ENCODE data around the gene CFAP92.
"Not testable (repeated sequence)": the region's sequence is repeated elsewhere in the genome, so short reads cannot be mapped to it uniquely, and the experiment has no call there.

The CFAP92 gene

DNA sequence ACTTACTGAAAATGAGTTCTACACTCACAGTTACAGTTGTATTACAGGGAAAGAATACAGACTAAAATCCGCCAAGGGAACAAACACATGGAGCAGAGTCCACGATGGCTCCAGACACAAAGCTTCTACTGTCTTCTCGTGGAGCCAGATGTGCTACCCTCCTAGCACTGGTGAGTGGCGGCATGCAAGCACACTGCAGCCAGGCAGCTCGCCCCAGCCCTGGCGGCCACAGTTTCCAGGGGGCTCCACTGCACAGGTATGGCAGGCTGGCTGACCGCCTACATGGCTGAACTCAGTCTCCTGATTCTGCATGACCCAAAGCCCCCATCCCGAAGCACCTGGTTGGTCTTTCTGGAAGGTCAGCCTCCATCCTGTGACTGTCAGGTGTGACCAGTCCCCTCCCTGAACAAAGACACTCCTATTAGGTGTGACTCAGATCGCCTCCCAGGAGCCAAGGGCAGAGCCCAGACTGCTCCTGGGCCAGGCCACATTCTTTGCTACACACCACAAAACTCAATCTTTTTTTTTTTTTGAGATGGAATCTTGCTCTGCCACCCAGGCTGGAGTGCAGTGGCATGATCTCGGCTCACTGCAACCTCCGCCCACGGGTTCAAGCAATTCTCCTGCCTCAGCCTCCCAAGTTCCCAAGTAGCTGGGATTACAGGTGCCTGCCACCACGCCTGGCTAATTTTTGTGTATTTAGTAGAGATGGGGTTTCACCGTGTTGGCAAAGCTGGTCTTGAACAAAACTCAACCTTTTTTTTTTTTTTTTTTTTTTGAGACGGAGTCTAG is 51.5 kb downstream of the CFAP92 start:
- DNase-seq (ENCODE audit: low spot score): no peak

DNA sequence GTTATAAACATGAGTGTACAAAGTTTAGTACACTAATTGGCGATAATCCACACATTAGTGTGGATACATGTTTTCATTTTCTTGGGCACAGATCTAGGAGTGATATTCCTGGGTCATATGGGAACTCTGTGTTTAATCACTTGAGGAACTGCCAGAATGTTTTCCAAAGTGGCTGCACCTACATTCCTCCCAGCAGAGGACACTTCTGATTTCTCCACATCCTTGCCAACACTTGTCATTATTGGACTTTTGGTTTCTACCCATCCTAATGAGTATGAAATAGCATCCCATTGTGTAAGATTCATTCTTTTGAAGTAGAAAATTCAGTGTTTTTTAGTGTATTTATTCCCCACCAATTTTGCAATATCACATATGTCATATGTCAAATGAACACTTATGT is 53.6 kb downstream of the CFAP92 start:
- DNase-seq (ENCODE audit: low spot score): no peak

DNA sequence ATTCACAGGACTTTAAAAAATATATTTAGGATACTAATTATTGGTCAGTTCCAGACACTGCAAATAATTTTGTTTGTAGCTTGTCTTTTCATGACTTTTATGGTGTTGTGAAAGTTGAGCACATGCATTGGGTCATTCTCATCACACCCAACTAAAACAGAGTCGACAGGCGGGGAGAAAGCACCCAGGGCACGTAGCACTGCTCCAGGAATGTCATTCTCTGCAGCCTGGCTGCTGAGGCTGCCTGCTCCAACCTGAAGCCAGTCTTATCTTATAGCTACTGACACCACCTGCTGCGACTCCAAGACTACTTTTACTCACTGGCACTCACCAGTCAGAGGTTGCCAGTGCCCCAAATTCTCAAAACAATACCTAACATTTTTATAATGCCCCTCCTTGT is 57.5 kb downstream of the CFAP92 start:
- no peak for DNase-seq (ENCODE audit: low spot score)

DNA sequence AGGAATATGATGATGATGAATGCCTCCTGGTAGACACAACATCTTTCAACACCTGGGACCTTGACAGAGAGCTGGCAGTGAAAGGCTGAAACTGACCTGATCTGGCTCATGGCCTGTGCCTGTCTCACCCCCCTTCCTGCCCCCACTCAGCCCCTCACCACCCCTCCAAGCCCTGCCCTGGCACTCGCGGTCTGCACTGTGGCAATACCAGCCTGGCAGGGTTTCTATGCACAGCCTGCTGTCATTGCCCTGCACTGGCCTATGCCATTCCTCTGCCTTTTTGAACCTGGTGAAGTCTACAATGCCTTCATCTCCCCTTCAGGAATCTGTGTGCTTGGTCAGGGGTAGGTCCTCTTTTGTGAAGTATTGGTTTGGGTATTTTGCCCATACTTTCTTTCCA is 58.0 kb downstream of the CFAP92 start:
- DNase-seq (ENCODE audit: low spot score): no peak

DNA sequence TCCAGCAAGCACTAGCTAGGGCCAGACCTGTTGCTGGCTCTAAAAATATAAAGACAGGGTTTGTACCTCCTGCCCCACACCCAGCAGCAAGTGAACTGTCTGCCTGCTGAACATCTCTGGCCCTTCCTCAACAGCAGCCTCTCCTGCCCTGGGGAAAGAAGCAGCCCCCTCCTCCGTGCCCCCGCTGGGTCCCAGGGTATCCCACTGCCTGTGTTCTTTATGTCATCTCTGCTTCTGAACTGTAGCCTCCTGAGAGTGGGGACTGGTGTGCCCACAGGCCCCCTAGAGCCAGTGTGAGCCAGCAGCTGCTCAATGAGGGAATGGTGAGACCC is 60.0 kb downstream of the CFAP92 start:
- no peak for DNase-seq (ENCODE audit: low spot score)

DNA sequence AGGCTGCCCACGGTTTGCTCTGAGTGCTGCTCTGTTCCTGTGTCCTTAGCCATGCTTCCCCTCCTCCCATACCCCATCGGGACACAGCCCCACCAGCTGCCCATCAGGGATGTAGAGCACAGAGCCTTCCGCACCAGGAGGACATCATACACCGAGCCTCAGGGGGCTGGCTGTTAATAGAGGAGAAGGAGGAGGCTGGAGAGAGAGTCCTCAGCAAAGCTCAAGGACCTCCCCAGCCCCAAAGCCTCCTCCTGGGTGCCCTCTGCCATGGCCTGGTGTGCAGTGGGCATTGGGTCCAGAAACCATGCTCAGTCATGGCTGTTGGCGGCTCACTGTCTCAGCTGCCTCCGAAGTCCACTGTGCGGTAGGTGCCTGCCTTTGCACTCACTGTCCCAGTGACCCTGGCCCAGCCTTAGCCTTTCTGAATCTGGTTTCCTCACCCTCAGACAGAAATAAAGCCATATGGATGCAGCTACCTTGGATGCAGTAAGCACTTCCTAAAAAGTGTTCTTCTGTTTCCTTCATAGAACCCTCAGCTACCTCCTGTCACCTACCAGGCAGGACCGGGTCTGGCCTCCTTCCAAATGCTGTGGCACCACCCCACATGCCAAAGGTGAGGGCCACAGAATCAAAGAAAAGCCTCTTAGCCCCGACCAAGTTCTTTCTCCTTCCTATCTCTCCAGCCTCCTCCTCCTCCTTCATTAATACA is 60.5 kb downstream of the CFAP92 start:
- DNase-seq (ENCODE audit: low spot score): no peak

DNA sequence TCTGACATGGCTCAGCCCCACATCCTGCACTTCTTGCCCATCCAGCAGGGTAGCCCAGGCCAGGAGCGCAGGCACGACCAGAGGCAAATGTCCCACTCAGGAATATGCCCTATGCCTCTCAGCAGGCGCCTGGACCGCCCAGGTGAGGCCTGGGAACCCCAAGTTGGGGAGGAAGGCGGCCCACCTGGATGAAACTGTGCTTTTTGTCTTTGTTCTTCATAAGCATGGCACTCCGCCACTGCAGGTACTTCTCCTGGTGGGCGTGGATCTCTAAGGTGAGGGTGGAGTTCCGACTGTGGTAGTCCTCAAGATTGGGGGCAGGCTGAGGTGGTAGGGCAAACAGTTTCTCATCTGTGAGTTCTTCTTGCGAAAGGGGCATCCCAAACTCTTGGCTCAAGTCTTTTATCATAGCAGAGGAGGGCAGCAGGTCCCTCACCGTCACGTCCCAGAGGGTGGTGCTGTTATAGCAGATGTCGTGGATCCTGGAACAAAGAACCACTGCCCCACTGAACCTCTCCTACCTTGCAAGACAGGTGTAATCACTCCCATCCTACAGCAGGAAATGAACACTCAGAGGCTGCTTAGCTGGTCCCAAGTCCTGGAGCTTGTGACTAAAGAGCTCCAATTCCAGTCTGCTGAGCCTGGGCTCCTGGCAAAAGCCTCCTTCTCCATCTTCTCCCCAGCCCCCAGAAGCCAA is 61.2 kb downstream of the CFAP92 start:
- no peak for DNase-seq (ENCODE audit: low spot score)

DNA sequence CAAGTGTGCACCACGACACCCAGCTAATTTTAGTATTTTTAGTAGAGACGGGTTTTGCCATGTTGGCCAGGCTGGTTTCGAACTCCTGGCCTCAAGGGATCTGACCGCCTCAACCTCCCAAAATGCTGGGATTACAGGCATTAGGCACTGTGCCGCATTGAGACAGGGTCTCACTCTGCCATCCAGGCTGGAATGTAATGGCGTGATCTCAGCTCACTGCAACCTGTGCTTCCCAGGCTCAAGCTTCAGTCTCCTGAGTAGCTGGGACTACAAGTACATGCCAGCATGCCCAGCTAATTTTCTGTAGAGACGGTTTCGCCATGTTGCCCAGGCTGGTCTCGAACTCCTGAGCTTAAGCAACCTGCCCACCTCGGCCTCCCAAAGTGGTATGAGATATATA is 62.8 kb downstream of the CFAP92 start:
- DNase-seq (ENCODE audit: low spot score): no peak

DNA sequence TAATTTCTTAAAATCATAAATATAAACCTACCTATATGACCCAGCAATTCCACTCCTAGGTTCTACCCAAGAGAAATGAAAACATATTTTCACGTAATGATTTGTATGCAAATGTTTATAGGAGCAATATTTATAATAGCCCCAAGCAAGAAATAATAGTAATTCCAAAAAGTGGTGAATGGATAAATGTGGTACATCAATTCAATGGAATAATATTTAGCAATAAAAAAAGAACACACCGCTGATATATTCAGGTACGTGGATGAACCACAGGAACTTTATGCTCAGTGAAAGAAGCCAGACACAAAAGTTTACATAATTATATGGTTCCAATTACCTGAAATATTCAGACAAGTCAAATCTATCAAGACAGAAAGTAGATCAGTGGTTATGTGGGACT is 64.5 kb downstream of the CFAP92 start:
- DNase-seq (ENCODE audit: low spot score): no peak

DNA sequence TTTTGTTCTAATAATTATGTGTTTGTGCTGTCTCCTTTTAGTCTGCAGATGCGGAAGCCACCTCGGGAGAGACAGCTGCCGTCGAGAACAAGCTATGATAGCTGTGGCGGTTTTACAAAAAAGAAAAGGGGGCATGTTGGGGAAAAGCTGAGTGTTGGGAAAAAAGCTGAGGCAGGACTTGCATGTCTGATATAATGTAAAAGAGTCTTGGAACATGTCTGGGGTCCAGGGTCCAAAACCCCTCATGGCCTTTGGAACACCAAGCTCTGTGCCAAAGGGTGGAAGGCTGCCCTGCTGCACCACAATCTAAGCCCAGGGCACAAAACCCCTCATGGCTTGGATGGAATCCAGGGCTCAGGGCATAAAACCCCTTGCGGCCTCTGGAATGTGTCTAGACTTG is 69.9 kb downstream of the CFAP92 start:
- not testable (repeated sequence) for DNase-seq (ENCODE audit: low spot score)

DNA sequence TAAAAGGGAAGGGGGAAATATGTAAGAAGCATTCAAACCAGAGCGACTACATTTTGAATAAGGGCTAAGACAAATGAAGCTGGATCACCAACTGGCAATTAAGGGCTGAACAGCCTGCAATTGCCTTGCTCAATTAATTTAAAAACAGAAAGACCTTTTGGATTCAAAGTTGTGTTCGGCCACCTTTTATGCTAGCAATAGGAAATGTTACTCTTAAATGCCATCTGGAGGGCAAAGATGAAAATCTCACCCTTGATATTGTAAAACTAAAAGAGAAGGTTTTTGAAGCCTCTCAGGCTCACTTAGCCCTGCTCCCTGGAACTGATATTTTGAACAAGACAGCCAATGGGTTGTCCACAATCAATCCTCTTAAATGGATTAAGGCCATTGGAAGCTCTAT is 70.3 kb downstream of the CFAP92 start:
- no peak for DNase-seq (ENCODE audit: low spot score)

DNA sequence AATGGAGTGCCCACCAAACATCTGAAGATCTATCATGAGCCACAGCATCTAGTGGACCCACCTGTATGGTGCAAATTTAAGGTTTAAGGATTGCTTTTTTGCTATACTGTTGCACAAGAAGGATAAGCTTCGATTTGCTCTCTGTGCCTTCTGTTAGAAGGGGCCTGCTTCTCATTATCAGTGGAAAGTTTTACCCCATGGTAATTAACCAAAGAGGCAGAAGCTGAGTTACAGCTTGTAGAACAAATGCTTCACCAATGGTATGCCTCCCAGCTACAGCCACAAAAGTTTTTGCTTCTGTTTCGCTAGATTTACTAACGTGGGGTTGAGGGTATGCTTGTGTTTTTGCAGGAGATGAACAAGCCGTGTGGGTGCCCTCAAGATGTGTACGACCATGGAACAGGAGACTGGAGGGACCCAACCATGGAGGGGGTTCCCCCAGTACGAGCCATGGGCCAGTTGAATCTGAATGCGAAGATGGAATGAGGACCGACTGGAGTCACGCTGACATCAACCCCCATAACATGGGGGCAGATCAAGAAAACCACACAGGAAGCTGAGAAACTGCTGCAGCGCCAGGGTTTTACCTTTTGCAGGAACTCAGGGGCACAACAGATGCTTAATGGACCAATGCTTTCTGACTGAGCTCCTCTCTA is 70.9 kb downstream of the CFAP92 start:
- DNase-seq (ENCODE audit: low spot score): no peak

DNA sequence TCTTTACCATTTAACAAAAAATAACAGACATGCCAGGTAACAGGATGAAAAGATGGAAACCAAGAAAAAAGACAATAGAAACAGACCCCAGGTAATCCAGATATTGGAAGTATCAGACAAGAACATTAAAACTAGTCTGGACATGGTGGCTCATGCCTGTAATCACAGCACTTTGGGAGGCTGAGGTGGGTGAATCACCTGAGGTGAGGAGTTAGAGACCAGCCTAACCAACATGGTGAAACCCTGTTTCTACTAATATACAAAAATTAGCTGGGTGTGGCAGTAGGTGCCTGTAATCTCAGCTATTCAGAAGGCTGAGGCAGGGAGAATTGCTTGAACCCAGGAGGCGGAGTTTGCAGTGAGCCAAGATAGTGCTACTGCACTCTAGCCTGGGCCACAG is 73.9 kb downstream of the CFAP92 start:
- no peak for DNase-seq (ENCODE audit: low spot score)

DNA sequence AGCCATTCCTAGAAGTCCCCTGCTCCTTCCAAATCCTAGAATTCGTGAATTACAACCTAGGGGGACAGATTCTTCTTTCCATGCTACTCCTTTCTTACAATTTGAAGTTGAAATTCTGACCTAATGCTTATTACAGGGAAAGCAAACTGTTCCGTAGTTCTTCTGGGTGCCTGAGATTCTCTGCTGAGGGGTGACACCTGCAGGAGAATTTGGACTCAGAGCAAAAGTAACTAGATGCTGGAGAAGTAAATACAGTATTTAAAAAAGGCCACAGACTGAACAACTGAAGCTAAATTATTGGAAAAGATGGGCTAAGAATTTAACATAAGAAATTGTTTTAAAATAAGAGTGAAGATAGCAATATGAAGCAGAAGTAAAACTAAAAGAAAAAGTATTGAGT is 76.6 kb downstream of the CFAP92 start:
- no peak for DNase-seq (ENCODE audit: low spot score)

DNA sequence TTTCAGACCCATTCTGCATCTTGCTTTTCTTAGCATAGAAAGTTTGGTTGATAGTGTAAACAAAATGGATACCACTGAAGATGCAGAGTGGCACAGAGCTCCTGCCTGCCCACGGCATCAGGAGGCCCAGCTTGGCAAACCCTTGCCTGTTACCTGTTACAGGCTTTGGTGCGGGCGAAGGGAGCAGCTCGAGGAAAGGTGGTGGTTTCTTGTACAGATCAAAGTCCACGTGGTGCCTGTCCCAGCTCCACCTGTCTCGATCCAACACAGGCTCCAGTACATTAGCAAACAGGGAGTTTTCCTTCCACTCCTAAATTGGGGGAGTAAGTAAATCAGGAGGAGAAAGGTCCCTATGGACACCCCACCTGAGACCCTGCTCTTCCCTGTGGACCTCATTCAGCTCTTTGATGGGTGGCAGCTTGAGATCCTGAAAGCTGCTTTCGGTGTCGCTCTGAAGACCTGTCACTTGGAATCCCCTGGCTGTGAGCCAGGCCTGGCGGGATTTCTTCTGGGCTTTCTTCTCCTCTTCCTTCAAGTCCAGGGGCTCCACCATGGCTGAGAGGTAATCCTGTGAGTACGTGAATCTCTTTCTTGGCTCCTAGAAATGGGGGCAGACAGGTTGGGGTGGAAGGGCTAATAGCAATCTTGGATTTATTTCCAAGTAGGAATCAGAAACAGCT is 78.8 kb downstream of the CFAP92 start:
- no peak for DNase-seq (ENCODE audit: low spot score)

DNA sequence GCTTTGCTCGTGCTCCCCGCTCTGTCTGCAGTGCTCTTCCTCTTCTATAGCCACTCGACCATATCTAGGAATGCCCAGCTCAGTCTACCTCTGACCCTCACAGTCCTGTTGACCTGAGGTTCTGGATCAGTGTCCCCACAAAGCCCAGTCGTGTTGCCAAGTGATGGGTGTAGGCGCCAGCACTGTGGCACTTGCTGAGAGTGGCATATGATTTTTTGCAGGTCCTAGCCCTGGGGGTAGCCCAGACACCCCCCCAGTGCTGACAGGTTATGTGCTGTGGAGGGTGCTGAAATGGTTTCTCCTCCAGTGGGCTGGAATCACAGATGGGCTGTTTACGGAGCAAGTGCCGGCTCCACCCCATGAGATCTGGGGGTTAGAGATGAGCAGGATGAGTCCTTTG is 82.0 kb downstream of the CFAP92 start:
- no peak for DNase-seq (ENCODE audit: low spot score)

DNA sequence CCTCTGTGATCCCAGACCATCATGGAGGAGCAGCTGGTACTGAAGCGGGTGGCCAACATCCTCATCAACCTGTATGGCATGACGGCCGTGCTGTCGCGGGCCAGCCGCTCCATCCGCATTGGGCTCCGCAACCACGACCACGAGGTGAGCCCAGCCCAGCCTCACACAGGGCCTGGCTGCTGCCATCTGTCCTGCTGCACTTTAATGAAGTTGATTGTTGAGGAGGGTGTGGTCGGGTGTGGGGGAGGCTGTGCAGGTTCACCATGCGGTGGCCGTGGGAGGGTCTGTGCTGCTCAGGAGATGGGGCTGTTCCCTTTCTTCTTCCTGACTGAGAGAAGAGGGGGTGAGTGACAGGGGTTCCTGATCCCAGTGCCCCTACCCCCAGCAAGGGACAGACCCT is 83.9 kb downstream of the CFAP92 start:
- DNase-seq (ENCODE audit: low spot score): no peak

DNA sequence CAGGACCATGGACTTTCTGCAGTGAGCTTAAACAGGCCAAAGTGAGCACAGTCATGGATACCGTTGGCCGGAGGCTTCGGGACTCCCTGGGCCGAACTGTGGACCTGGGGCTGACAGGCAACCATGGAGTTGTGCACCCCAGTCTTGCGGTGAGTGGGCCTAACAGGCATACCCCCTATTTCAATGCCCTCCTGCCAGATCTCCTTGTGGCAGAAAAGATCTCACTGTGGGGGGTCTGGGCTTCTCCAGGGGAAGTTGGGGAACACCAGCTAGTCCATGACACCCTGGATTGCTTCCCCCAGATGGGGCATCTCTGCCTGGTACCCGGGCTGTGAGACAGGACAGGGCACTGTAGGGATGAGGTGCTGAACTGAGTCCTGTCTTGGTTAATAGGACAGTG is 84.9 kb downstream of the CFAP92 start:
- DNase-seq (ENCODE audit: low spot score): no peak

DNA sequence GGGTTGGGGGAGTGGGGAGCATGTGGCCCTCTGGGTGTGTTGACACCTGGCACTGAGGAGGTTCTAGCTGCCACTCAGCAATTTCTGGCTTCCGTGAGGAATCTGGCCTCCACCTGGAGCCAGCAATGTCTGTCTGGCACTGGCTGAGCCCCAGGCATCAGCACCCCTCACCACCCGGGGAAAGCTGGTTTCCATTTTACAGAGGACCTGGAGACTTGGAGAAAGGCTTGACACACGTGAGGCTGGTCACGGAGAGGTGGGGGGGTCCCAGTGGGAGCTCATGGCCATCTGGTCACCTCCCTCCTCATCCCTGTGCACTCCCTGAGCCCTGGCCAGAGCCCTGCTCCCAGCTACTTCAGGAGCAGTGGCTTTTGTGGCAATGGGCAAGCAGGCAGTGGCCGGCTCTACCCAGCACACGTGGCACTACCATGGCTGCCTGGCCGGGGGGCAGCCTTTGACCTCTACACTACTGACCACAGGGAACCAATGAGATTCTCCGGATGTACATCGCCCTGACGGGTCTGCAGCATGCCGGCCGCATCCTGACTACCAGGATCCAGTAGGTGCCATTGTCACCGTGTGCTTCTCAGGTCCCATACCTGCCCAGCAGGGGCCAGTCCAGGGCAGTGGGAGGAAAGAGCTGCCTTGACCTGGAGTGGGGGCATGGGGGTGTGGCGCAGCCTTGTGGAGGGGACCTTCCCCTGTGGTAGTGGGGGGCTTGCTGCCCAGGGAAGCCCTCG is 86.0 kb downstream of the CFAP92 start:
- no peak for DNase-seq (ENCODE audit: low spot score)

DNA sequence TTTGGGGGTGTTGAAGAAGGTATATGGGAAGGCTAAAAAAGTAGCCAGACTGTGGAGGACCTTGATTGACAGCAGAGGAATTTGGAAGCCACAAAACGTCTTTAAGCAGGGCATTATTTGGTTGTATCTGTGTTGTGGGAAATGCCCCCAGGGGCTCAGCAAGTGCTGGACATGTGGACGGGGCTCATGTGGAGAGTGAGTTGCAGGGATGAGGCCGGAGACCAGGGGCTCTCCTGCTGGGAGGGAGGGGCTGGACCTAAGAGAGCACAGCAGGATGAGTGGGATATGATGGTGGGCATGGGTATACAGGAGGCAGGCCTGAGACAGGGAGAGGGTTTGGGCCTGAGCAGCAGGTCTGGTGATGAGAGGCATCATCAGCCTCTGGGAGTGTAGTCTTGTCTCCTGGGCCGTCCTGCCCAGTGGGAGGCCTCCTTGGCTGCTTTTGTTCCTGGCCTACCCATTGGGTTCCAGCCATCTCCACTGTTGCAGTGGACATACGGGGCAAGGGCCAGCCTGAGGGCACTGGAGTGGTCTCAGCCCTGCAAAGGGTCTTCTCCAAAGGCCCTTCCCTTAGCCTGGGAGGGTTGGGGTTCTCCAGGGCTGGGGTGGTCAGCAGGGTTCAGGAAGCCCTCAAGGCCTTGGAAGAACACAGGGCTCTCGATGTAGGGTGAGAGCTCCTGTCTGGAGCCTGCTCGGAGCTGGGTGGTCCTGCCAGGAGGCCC is 86.9 kb downstream of the CFAP92 start:
- no peak for DNase-seq (ENCODE audit: low spot score)
